ENCODE measurements around the gene ANKS3. TPM values are rescaled to one million over a fixed set of nuclear protein-coding genes. Genes with fewer than 3 reads are reported as not detected.

The ANKS3 gene
- total and polyA plus RNA-seq, 2 donors from 2014 or later = 20.7 to 27.6 TPM

- peak in 1 of 5 donors; percentile 52 for DNase-seq
Measured at GRCh38 chr16:4654011-4654963, 79.8 kb downstream of the ANKS3 start.

GRCh38 chr16:4652561-4652960 is 81.5 kb downstream of the ANKS3 start:
- peak overlapping the region in 1 of 3 donors; percentile 51 for H3K9ac ChIP-seq (ENCODE audit: low read length in 3 of 3)
- no peaks in the 10 kb centered on the region for H3K9me3 ChIP-seq (ENCODE audit: control insufficient read depth in 2 of 3, insufficient read depth in 1 of 3, low read length in 3 of 3)
- intact Hi-C loops (cut with DNase I) = no loop called here
- H3K4me1 ChIP-seq (ENCODE audit: control insufficient read depth in 2 of 3, insufficient read depth in 2 of 3, low read depth in 1 of 3, low read length in 3 of 3) = peaks cover 0 to 25% (median 13%) of the 10 kb centered on the region in 3 donors
- TF ChIP-seq CTCF (IDR thresholded peaks at IDR 0.05; ENCODE audit: borderline replicate concordance, extremely low read depth, insufficient read depth) = no peak
- H3K4me3 ChIP-seq (ENCODE audit: low read length in 3 of 3) = no peak overlapping the region
- peak overlapping the region; percentile 73 to 74 for H3K27ac ChIP-seq (ENCODE audit: low read depth in 2 of 2, low read length in 2 of 2)
- peaks cover 0 to 23% (median 6%) of the 10 kb centered on the region in 3 donors for H3K36me3 ChIP-seq (ENCODE audit: control insufficient read depth in 2 of 3, insufficient read depth in 3 of 3, low read length in 3 of 3)
- H3K27me3 ChIP-seq (ENCODE audit: control insufficient read depth, insufficient read depth, low read length) = no peaks in the 10 kb centered on the region
- FAIRE-seq (no peak), DNase-seq (no peak)

More at GRCh38 chr16:4654011-4654963, 79.8 kb downstream of the ANKS3 start:
- no peak for FAIRE-seq
- H3K9me3 ChIP-seq (ENCODE audit: control insufficient read depth in 2 of 3, insufficient read depth in 1 of 3, low read length in 3 of 3) = no peaks in the 10 kb centered on the region
- H3K27ac ChIP-seq (ENCODE audit: low read depth in 2 of 2, low read length in 2 of 2) = peak overlapping the region; percentile 75 to 84
- H3K9ac ChIP-seq (ENCODE audit: low read length in 3 of 3) = no peak overlapping the region
- no peak overlapping the region for H3K4me3 ChIP-seq (ENCODE audit: low read length in 3 of 3)
- intact Hi-C loops (cut with DNase I) = no loop called here
- no peaks in the 10 kb centered on the region for H3K27me3 ChIP-seq (ENCODE audit: control insufficient read depth, insufficient read depth, low read length)
- H3K36me3 ChIP-seq (ENCODE audit: control insufficient read depth in 2 of 3, insufficient read depth in 3 of 3, low read length in 3 of 3) = peaks cover 0 to 23% (median 11%) of the 10 kb centered on the region in 3 donors
- peaks cover 0 to 28% (median 18%) of the 10 kb centered on the region in 3 donors for H3K4me1 ChIP-seq (ENCODE audit: control insufficient read depth in 2 of 3, insufficient read depth in 2 of 3, low read depth in 1 of 3, low read length in 3 of 3)
- TF ChIP-seq CTCF (IDR thresholded peaks at IDR 0.05; ENCODE audit: borderline replicate concordance, extremely low read depth, insufficient read depth) = no peak

- Histone ChIP-seq H3K9ac (ENCODE audit: low read length in 3 of 3) (no peak overlapping the region), H3K27ac (ENCODE audit: low read depth in 2 of 2, low read length in 2 of 2) (no peak overlapping the region), H3K36me3 (ENCODE audit: control insufficient read depth in 2 of 3, insufficient read depth in 3 of 3, low read length in 3 of 3) (peaks cover 0 to 17% (median 6%) of the 10 kb centered on the region in 3 donors), H3K4me1 (ENCODE audit: control insufficient read depth in 2 of 3, insufficient read depth in 2 of 3, low read depth in 1 of 3, low read length in 3 of 3) (peaks cover 0 to 25% (median 13%) of the 10 kb centered on the region in 3 donors), H3K9me3 (ENCODE audit: control insufficient read depth in 2 of 3, insufficient read depth in 1 of 3, low read length in 3 of 3) (no peaks in the 10 kb centered on the region), H3K4me3 (ENCODE audit: low read length in 3 of 3) (no peak overlapping the region), H3K27me3 (ENCODE audit: control insufficient read depth, insufficient read depth, low read length) (no peaks in the 10 kb centered on the region)
- FAIRE-seq (no peak), DNase-seq (no peak)
- no peak for TF ChIP-seq CTCF (IDR thresholded peaks at IDR 0.05; ENCODE audit: borderline replicate concordance, extremely low read depth, insufficient read depth)
- intact Hi-C loops (cut with DNase I) = no loop called here
Measured at GRCh38 chr16:4651827-4652226, 82.2 kb downstream of the ANKS3 start.
